ENCODE measurements around the gene MRGPRD. TPM values are rescaled to one million over a fixed set of nuclear protein-coding genes. Genes with fewer than 3 reads are reported as not detected.
"Not testable (repeated sequence)": the region's sequence is repeated elsewhere in the genome, so short reads cannot be mapped to it uniquely, and the experiment has no call there.

Gene MRGPRD
- total RNA-seq, 1 experiment from 2014 or later = not detected

- Histone ChIP-seq H3K9me2 (ENCODE audit: insufficient read depth) (no peaks in the 10 kb centered on the region), H3F3A (ENCODE audit: insufficient read depth, low read depth) (no peaks in the 10 kb centered on the region), H3K27me3 (ENCODE audit: insufficient read depth, low read depth) (peaks cover 34% of the 10 kb centered on the region), H3K9me3 (ENCODE audit: insufficient read depth, low read depth) (no peaks in the 10 kb centered on the region), H3K4me3 (no peak overlapping the region), H3K27ac (no peak overlapping the region), H3K4me2 (no peak overlapping the region), H2AFZ (no peak overlapping the region), H3K79me2 (ENCODE audit: low read depth) (no peaks in the 10 kb centered on the region), H4K20me1 (ENCODE audit: insufficient read depth) (no peaks in the 10 kb centered on the region), H3K4me1 (replicated peaks; ENCODE audit: insufficient read depth) (no peaks in the 10 kb centered on the region), H3K36me3 (ENCODE audit: low read depth) (no peaks in the 10 kb centered on the region)
- no TSS peak for BruUV-seq (replicated peaks)
- intact Hi-C loops (cut with micrococcal nuclease; ENCODE audit: unreplicated experiment) = loop anchor here (10.0 kb wide), 1 partner anchor 84 kb away; no protein-coding TSS in a partner anchor
- no peak for DNase-seq
- CTCF ChIA-PET = interaction anchor here (0.8 kb wide), 1 partner anchor 10 kb away, joined by 4 read pairs; no protein-coding TSS in a partner anchor
- POLR2A ChIA-PET (ENCODE audit: unreplicated experiment) = no interaction called here
- TF ChIP-seq CTCF (conservative IDR thresholded peaks at IDR 0.05) = no peak
- TF ChIP-seq EZH2 (IDR thresholded peaks at IDR 0.05; ENCODE audit: low read depth) = no peak
These were observed 19.6 kb upstream of the MRGPRD start for GRCh38 chr11:69000391-69000790.

- intact Hi-C loops (cut with micrococcal nuclease; ENCODE audit: unreplicated experiment) = loop anchor here (10.0 kb wide), 1 partner anchor 85 kb away; no protein-coding TSS in a partner anchor
These were observed 19.1 kb upstream of the MRGPRD start for GRCh38 chr11:68999748-69000355.

DNA sequence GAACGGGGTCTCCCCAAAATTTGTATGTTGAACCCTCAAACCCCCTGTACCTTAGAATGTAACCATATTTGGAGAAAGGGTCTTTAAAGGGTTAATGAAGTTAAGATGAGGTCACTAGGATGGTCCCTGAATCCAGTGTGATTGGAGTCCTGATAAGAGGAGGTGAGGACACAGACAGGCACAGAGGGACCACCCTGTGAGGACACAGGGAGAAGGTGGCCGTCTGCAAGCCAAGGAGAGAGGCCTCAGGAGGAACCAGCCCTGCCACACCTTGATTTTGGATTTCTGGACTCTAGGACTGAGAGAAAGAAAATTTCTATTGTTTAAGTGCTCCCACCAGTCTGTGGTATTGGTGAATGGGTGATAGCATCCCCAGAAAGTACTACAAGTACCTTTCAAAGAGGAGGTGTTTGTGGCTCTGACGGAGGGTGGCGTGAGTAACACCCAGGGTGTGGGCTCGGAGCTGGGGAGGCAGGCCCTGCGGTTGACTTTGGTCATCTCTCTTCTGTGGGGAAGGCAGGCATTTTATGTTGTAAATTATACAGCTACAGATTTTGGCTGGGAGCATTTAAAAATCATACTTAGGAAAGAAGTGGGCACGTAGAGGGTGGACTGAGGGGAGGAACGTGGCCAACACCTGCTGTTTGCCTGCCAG is 18.4 kb upstream of the MRGPRD start:
- ChIA-PET POLR2A (ENCODE audit: unreplicated experiment) (no interaction called here), CTCF (no interaction called here)
- Histone ChIP-seq H2AFZ (no peak overlapping the region), H3K4me3 (no peak overlapping the region), H3K4me1 (replicated peaks; ENCODE audit: insufficient read depth) (no peaks in the 10 kb centered on the region), H3K36me3 (ENCODE audit: low read depth) (no peaks in the 10 kb centered on the region), H3K4me2 (no peak overlapping the region), H3K9me2 (ENCODE audit: insufficient read depth) (no peaks in the 10 kb centered on the region), H4K20me1 (ENCODE audit: insufficient read depth) (no peaks in the 10 kb centered on the region), H3F3A (ENCODE audit: insufficient read depth, low read depth) (no peaks in the 10 kb centered on the region), H3K79me2 (ENCODE audit: low read depth) (no peaks in the 10 kb centered on the region), H3K9me3 (ENCODE audit: insufficient read depth, low read depth) (no peaks in the 10 kb centered on the region), H3K27me3 (ENCODE audit: insufficient read depth, low read depth) (peaks cover 40% of the 10 kb centered on the region), H3K27ac (no peak overlapping the region)
- TF ChIP-seq EZH2 (IDR thresholded peaks at IDR 0.05; ENCODE audit: low read depth) (no peak), CTCF (conservative IDR thresholded peaks at IDR 0.05) (no peak)
- intact Hi-C loops (cut with micrococcal nuclease; ENCODE audit: unreplicated experiment) = no loop called here
- BruUV-seq (replicated peaks) = no TSS peak
- DNase-seq = no peak

More at GRCh38 chr11:68999748-69000355, 19.1 kb upstream of the MRGPRD start:
- H4K20me1 ChIP-seq (ENCODE audit: insufficient read depth); H3K9me2 ChIP-seq (ENCODE audit: insufficient read depth); H3K4me1 ChIP-seq (replicated peaks; ENCODE audit: insufficient read depth); CTCF ChIA-PET; H3K9me3 ChIP-seq (ENCODE audit: insufficient read depth, low read depth); H3K4me3 ChIP-seq; H3F3A ChIP-seq (ENCODE audit: insufficient read depth, low read depth); H3K79me2 ChIP-seq (ENCODE audit: low read depth); POLR2A ChIA-PET (ENCODE audit: unreplicated experiment); H3K4me2 ChIP-seq; BruUV-seq (replicated peaks); DNase-seq; H2AFZ ChIP-seq; H3K27ac ChIP-seq; H3K36me3 ChIP-seq (ENCODE audit: low read depth): not testable (repeated sequence)
- H3K27me3 ChIP-seq (ENCODE audit: insufficient read depth, low read depth) = peaks cover 34% of the 10 kb centered on the region

Data from PC-9 (cell line).